Esophagus squamous epithelium (tissue), 4 donors: ENCODE results near the gene MBD5.

ENCODE experiments used
- CTCF ChIP-seq, 6 experiments: fragments of 450-650 bp in 4 of 6; fragments of 200-600 bp in 2 of 6; sonication (generic) in 2 of 6; IDR thresholded peaks; one replicate each; pipeline ENCODE4 v1.5.1; 2016 to 2019; ENCODE audit warnings: antibody characterized with exemption in 6 of 6, mild to moderate bottlenecking in 4 of 6, moderate library complexity in 4 of 6
- POLR2A ChIP-seq, 4 donors: fragments of 450-650 bp; IDR thresholded peaks; one replicate each; pipeline ENCODE4 v1.6.1; 2017; ENCODE audit warnings: antibody characterized with exemption in 4 of 4, mild to moderate bottlenecking in 4 of 4, moderate library complexity in 3 of 4

- TF ChIP-seq CTCF (IDR thresholded peaks at IDR 0.05) (no peak), POLR2A (IDR thresholded peaks at IDR 0.05) (no peak)
These were observed 37.8 kb downstream of the MBD5 start for GRCh38 chr2:148058641-148059040.
